ENCODE results near the gene IQSEC2. TPM values are rescaled to one million over a fixed set of nuclear protein-coding genes. Genes with fewer than 3 reads are reported as not detected.
A peak's percentile ranks its signal among the peaks of the same experiment; 100 is the strongest.

IQSEC2 gene
- total RNA-seq, 2 donors from 2014 or later, result 0.56 to 1.3 TPM

- peaks cover 14% of the 10 kb centered on the region for H3K27me3 Mint-ChIP-seq (ENCODE audit: low read depth)
- DNase-seq, result peak in 1 of 2 donors; percentile 3
- H3K4me3 Mint-ChIP-seq, result peak overlapping the region; percentile 75 to 84
- H3K9me3 Mint-ChIP-seq, result no peaks in the 10 kb centered on the region
- no peaks in the 10 kb centered on the region for H3K36me3 Mint-ChIP-seq (ENCODE audit: insufficient read depth in 2 of 2)
- peak overlapping the region; percentile 93 for H3K27ac Mint-ChIP-seq
- ATAC-seq (replicated peaks in 1 of 2), result peak; percentile 16 to 27
- peaks cover 17% of the 10 kb centered on the region for H3K4me1 Mint-ChIP-seq (ENCODE audit: low read depth)
Observed at GRCh38 chrX:53288189-53288588, 6.8 kb upstream of the IQSEC2 start.

GRCh38 chrX:53287493-53288138 lies 6.2 kb upstream of the IQSEC2 start:
- Mint-ChIP-seq H3K4me1 (ENCODE audit: low read depth) (peaks cover 17% of the 10 kb centered on the region), H3K27ac (peak overlapping the region; percentile 93), H3K9me3 (no peaks in the 10 kb centered on the region), H3K4me3 (peak overlapping the region; percentile 75 to 84), H3K27me3 (ENCODE audit: low read depth) (peaks cover 15% of the 10 kb centered on the region), H3K36me3 (ENCODE audit: insufficient read depth in 2 of 2) (no peaks in the 10 kb centered on the region)
- ATAC-seq (replicated peaks in 1 of 2) (peak; percentile 66 to 78), DNase-seq (peak; percentile 28 to 30)

- Mint-ChIP-seq H3K4me1 (ENCODE audit: low read depth) (peaks cover 17% of the 10 kb centered on the region), H3K9me3 (no peaks in the 10 kb centered on the region), H3K27ac (peak overlapping the region; percentile 50), H3K4me3 (no peak overlapping the region), H3K27me3 (ENCODE audit: low read depth) (peaks cover 23% of the 10 kb centered on the region), H3K36me3 (ENCODE audit: insufficient read depth in 2 of 2) (no peaks in the 10 kb centered on the region)
- no peak for ATAC-seq (replicated peaks in 1 of 2)
- no peak for DNase-seq
Observed at GRCh38 chrX:53286171-53286570, 4.8 kb upstream of the IQSEC2 start.

- DNase-seq (no peak), ATAC-seq (replicated peaks in 1 of 2) (no peak)
- H3K27me3 Mint-ChIP-seq (ENCODE audit: low read depth), result peaks cover 23% of the 10 kb centered on the region
- H3K4me1 Mint-ChIP-seq (ENCODE audit: low read depth), result peaks cover 17% of the 10 kb centered on the region
- H3K36me3 Mint-ChIP-seq (ENCODE audit: insufficient read depth in 2 of 2), result no peaks in the 10 kb centered on the region
- H3K4me3 Mint-ChIP-seq, result no peak overlapping the region
- H3K27ac Mint-ChIP-seq, result no peak overlapping the region
- H3K9me3 Mint-ChIP-seq, result no peaks in the 10 kb centered on the region
Observed at GRCh38 chrX:53285591-53285990, 4.2 kb upstream of the IQSEC2 start.

- ATAC-seq (replicated peaks in 1 of 2) (peak; percentile 58 to 66), DNase-seq (peak; percentile 53 to 59)
- no peak overlapping the region for H3K4me3 Mint-ChIP-seq
Observed at GRCh38 chrX:53284684-53285447, 3.5 kb upstream of the IQSEC2 start.

GRCh38 chrX:53283567-53283966 lies 2.2 kb upstream of the IQSEC2 start:
- DNase-seq (no peak), ATAC-seq (replicated peaks in 1 of 2) (no peak)
- Mint-ChIP-seq H3K4me3 (no peak overlapping the region), H3K36me3 (ENCODE audit: insufficient read depth in 2 of 2) (no peaks in the 10 kb centered on the region), H3K9me3 (no peaks in the 10 kb centered on the region), H3K27ac (no peak overlapping the region), H3K4me1 (ENCODE audit: low read depth) (peaks cover 22% of the 10 kb centered on the region), H3K27me3 (ENCODE audit: low read depth) (peaks cover 38% of the 10 kb centered on the region)

More at GRCh38 chrX:53284684-53285447, 3.5 kb upstream of the IQSEC2 start:
- H3K36me3 Mint-ChIP-seq (ENCODE audit: insufficient read depth in 2 of 2), result no peaks in the 10 kb centered on the region
- peaks cover 22% of the 10 kb centered on the region for H3K4me1 Mint-ChIP-seq (ENCODE audit: low read depth)
- H3K27me3 Mint-ChIP-seq (ENCODE audit: low read depth), result peaks cover 30% of the 10 kb centered on the region
- no peaks in the 10 kb centered on the region for H3K9me3 Mint-ChIP-seq
- H3K27ac Mint-ChIP-seq, result peak overlapping the region; percentile 40

GRCh38 chrX:53283099-53283498 lies 1.7 kb upstream of the IQSEC2 start:
- H3K36me3 Mint-ChIP-seq (ENCODE audit: insufficient read depth in 2 of 2), result no peaks in the 10 kb centered on the region
- no peak for DNase-seq

GRCh38 chrX:53281963-53282695 lies 745 bp upstream of the IQSEC2 start:
- Mint-ChIP-seq H3K4me1 (ENCODE audit: low read depth) (peaks cover 8% of the 10 kb centered on the region), H3K27ac (peak overlapping the region; percentile 39), H3K9me3 (no peaks in the 10 kb centered on the region)

More at GRCh38 chrX:53283099-53283498, 1.7 kb upstream of the IQSEC2 start:
- Mint-ChIP-seq H3K4me3 (no peak overlapping the region), H3K27me3 (ENCODE audit: low read depth) (peaks cover 38% of the 10 kb centered on the region), H3K9me3 (no peaks in the 10 kb centered on the region), H3K27ac (no peak overlapping the region), H3K4me1 (ENCODE audit: low read depth) (peaks cover 17% of the 10 kb centered on the region)
- no peak for ATAC-seq (replicated peaks in 1 of 2)

GRCh38 chrX:53280331-53281320 lies 758 bp downstream of the IQSEC2 start:
- ATAC-seq (replicated peaks in 1 of 2) (no peak), DNase-seq (peak in 1 of 2 donors; percentile 1)
- Mint-ChIP-seq H3K27me3 (ENCODE audit: low read depth) (peaks cover 38% of the 10 kb centered on the region), H3K27ac (no peak overlapping the region), H3K4me3 (peak overlapping the region; percentile 18 to 39), H3K4me1 (ENCODE audit: low read depth) (peaks cover 6% of the 10 kb centered on the region), H3K9me3 (no peaks in the 10 kb centered on the region), H3K36me3 (ENCODE audit: insufficient read depth in 2 of 2) (no peaks in the 10 kb centered on the region)

More at GRCh38 chrX:53281963-53282695, 745 bp upstream of the IQSEC2 start:
- H3K27me3 Mint-ChIP-seq (ENCODE audit: low read depth), result peaks cover 38% of the 10 kb centered on the region
- H3K36me3 Mint-ChIP-seq (ENCODE audit: insufficient read depth in 2 of 2), result no peaks in the 10 kb centered on the region
- no peak overlapping the region for H3K4me3 Mint-ChIP-seq
- no peak for DNase-seq
- no peak for ATAC-seq (replicated peaks in 1 of 2)

GRCh38 chrX:53279296-53280237 lies 1.8 kb downstream of the IQSEC2 start:
- no peaks in the 10 kb centered on the region for H3K36me3 Mint-ChIP-seq (ENCODE audit: insufficient read depth in 2 of 2)
- H3K27me3 Mint-ChIP-seq (ENCODE audit: low read depth), result peaks cover 35% of the 10 kb centered on the region
- peaks cover 6% of the 10 kb centered on the region for H3K4me1 Mint-ChIP-seq (ENCODE audit: low read depth)
- no peaks in the 10 kb centered on the region for H3K9me3 Mint-ChIP-seq
- DNase-seq (peak; percentile 20 to 28), ATAC-seq (replicated peaks in 1 of 2) (peak; percentile 36 to 64)
- H3K27ac Mint-ChIP-seq, result peak overlapping the region; percentile 30
- peak overlapping the region; percentile 18 to 39 for H3K4me3 Mint-ChIP-seq

GRCh38 chrX:53272808-53273337 lies 8.5 kb downstream of the IQSEC2 start:
- no peaks in the 10 kb centered on the region for H3K4me1 Mint-ChIP-seq (ENCODE audit: low read depth)
- H3K27me3 Mint-ChIP-seq (ENCODE audit: low read depth), result no peaks in the 10 kb centered on the region
- DNase-seq (no peak), ATAC-seq (replicated peaks in 1 of 2) (no peak)
- H3K27ac Mint-ChIP-seq, result no peak overlapping the region
- no peaks in the 10 kb centered on the region for H3K9me3 Mint-ChIP-seq
- H3K36me3 Mint-ChIP-seq (ENCODE audit: insufficient read depth in 2 of 2), result no peaks in the 10 kb centered on the region
- H3K4me3 Mint-ChIP-seq, result no peak overlapping the region
